K562 (cell line): ENCODE results near the gene CEP43. TPM values are rescaled to one million over a fixed set of nuclear protein-coding genes. Genes with fewer than 3 reads are reported as not detected.

Experiments
- DMBX1 ChIP-seq: fragments of 250-450 bp; sonication (Bioruptor Pico); IDR thresholded peaks from 2 replicates; pipeline ENCODE4 v1.8.0; 2022; ENCODE audit warnings: inconsistent platforms, mild to moderate bottlenecking, moderate library complexity, borderline replicate concordance
- MGA ChIP-seq: fragments of 450-650 bp; IDR thresholded peaks from 2 replicates; pipeline ENCODE4 v1.6.1; 2016; ENCODE audit warnings: mild to moderate bottlenecking, moderate library complexity
- NR2C2 ChIP-seq, 2 experiments: fragments of 200-800 bp in 1 of 2; sonication (Bioruptor generic) in 1 of 2; sonication (generic) in 1 of 2; formaldehyde crosslinking in 1 of 2; IDR thresholded peaks; 2 replicates each; pipeline versions ENCODE4 v1.6.1 to v1.8.0; 2016 to 2022; ENCODE audit warnings: mild to moderate bottlenecking in 1 of 2, missing compliant biosample characterization in 1 of 2, missing genetic modification characterization in 1 of 2, missing genetic modification reagents in 1 of 2
- PBX2 ChIP-seq, 2 experiments: IDR thresholded peaks in 1 of 2; conservative IDR thresholded peaks in 1 of 2; 2 replicates each; pipeline ENCODE4 v1.6.1; 2016; ENCODE audit warnings: low read depth in 2 of 2, mild to moderate bottlenecking in 1 of 2, missing compliant biosample characterization in 1 of 2, missing genetic modification characterization in 1 of 2, moderate library complexity in 1 of 2
- POLR3A ChIP-seq: IDR thresholded peaks from 2 replicates; pipeline ENCODE4 v1.6.1; 2011; ENCODE audit warnings: borderline replicate concordance, mild to moderate bottlenecking, moderate library complexity; ENCODE audit not compliant: insufficient read length, insufficient read depth; ENCODE audit errors: extremely low read depth
- RBM15 ChIP-seq: fragments of 200-400 bp; formaldehyde crosslinking; IDR thresholded peaks from 2 replicates; pipeline ENCODE4 v1.6.1; 2018; ENCODE audit warnings: mild to moderate bottlenecking, low read length, moderate library complexity; ENCODE audit not compliant: insufficient read depth
- ZNF280A ChIP-seq: fragments of 450-650 bp; IDR thresholded peaks from 2 replicates; pipeline ENCODE4 v1.6.1; 2018; ENCODE audit warnings: mild to moderate bottlenecking, low read depth; ENCODE audit not compliant: partially characterized antibody
- ZNF41 ChIP-seq: fragments of 250-450 bp; sonication (Bioruptor Pico); conservative IDR thresholded peaks from 2 replicates; pipeline ENCODE4 v1.4.0; 2020; ENCODE audit warnings: mild to moderate bottlenecking
- ZNF707 ChIP-seq: fragments of 250-450 bp; sonication (Bioruptor Pico); conservative IDR thresholded peaks from 2 replicates; pipeline ENCODE4 v1.8.0; 2022; ENCODE audit warnings: inconsistent platforms, mild to moderate bottlenecking, moderate library complexity
- polyA plus RNA-seq, 8 experiments: library from polyadenylated mRNA; depleted of rRNA in 4 of 8; stranded (reverse) in 5 of 8; unstranded in 3 of 8; fragments of >200 nt; fragmentation: Nextera tagmentation in 2 of 8; fragmentation: Illumina TruSeq in 1 of 8; extraction: Ambion mirVana in 2 of 8; extraction: Trizol in 1 of 8; gene quantifications; 2 replicates each; pipeline versions ENCODE4 v1.2.1 to v1.2.3, GENCODE V29; 2011 to 2014; ENCODE audit warnings: inconsistent platforms in 1 of 8, missing spikeins in 1 of 8
- total RNA-seq, 7 experiments: library from RNA; depleted of rRNA in 6 of 7; stranded (reverse); fragments of >200 nt in 6 of 7; fragmentation: Illumina TruSeq in 2 of 7; extraction: Trizol in 2 of 7; gene quantifications; 2 replicates each; pipeline versions ENCODE4 v1.2.1 to v1.2.3, GENCODE V29; 2011 to 2021; ENCODE audit warnings: low replicate concordance in 1 of 7

The CEP43 gene
- total and polyA plus RNA-seq, 9 of the 15 experiments (the other 6 are each of a cell fraction or from before 2014, with no cell fraction given) = 15.2 to 55.7 (median 47.4) TPM

GRCh38 chr6:166999145-166999883 lies at the start of gene CEP43 (continued):
- TF ChIP-seq NR2C2 (CRISPR knock-in tag; IDR thresholded peaks at IDR 0.05) = 0 out of 2 replicates have a peak, but pooled peaks have one; percentile 57
- peak; percentile 82 for TF ChIP-seq NR2C2 (tag; IDR thresholded peaks at IDR 0.05)
- no peak for TF ChIP-seq ZNF280A
- no peak for TF ChIP-seq RBM15
- TF ChIP-seq PBX2 (CRISPR knock-in tag; IDR thresholded peaks at IDR 0.05; ENCODE audit: low read depth) = no peak
- TF ChIP-seq PBX2 (tag; conservative IDR thresholded peaks at IDR 0.05; ENCODE audit: low read depth) = no peak
- no peak for TF ChIP-seq DMBX1
- TF ChIP-seq MGA = no peak
- no peak for TF ChIP-seq POLR3A
- TF ChIP-seq ZNF41 (CRISPR knock-in tag) = no peak
- TF ChIP-seq ZNF707 (CRISPR knock-in tag) = no peak
